ENCODE data around the gene RAB11A.

The RAB11A gene

DNA sequence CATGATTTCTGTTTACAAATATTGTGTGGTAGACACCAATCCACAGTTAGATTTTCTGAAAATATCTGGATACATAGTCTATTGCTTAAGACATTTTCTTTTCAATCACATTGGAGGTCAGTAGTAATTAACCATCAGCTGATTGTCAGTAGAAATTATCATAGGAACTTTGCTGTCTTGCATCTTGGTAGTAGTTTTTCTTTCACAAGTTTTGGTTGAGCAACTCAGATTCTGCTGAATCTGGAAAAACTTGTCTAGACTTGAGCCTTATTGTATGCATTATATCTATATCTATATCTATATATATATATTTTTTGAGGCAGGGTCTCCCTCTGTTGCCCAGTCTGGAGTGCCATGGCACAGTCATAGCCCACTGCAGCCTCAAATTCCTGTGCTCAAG is 4.0 kb downstream of the RAB11A start:
- Histone ChIP-seq H3K4me3 (ENCODE audit: low read length, poor library complexity, severe bottlenecking) (peak overlapping the region; percentile 89), H3K9me3 (ENCODE audit: insufficient read depth, low read depth, low read length) (no peaks in the 10 kb centered on the region), H3K27me3 (ENCODE audit: insufficient read depth, low read length, poor library complexity, severe bottlenecking) (no peaks in the 10 kb centered on the region), H3K4me1 (ENCODE audit: insufficient read depth, low read length, poor library complexity, severe bottlenecking) (peaks cover 29% of the 10 kb centered on the region), H3K9ac (ENCODE audit: low read depth, low read length, poor library complexity, severe bottlenecking) (no peak overlapping the region), H3K36me3 (ENCODE audit: insufficient read depth, low read length) (peaks cover 18% of the 10 kb centered on the region; the same call in 1 of the 2 replicates), H4K20me1 (ENCODE audit: insufficient read depth, low read length, poor library complexity, severe bottlenecking) (peaks cover 78% of the 10 kb centered on the region), H3K9me2 (replicated peaks; ENCODE audit: low read depth, low read length) (no peaks in the 10 kb centered on the region), H3F3A (ENCODE audit: low read depth) (no peaks in the 10 kb centered on the region), H2AFZ (ENCODE audit: low read length) (no peak overlapping the region), H3K79me2 (ENCODE audit: insufficient read depth, low read length) (peaks cover 88% of the 10 kb centered on the region), H3K4me2 (ENCODE audit: low read depth, low read length, poor library complexity, severe bottlenecking) (peak overlapping the region; percentile 98)
- no peak for TF ChIP-seq EZH2phosphoT487 (IDR thresholded peaks at IDR 0.05; ENCODE audit: borderline replicate concordance)
- TF ChIP-seq, protein P1, sequence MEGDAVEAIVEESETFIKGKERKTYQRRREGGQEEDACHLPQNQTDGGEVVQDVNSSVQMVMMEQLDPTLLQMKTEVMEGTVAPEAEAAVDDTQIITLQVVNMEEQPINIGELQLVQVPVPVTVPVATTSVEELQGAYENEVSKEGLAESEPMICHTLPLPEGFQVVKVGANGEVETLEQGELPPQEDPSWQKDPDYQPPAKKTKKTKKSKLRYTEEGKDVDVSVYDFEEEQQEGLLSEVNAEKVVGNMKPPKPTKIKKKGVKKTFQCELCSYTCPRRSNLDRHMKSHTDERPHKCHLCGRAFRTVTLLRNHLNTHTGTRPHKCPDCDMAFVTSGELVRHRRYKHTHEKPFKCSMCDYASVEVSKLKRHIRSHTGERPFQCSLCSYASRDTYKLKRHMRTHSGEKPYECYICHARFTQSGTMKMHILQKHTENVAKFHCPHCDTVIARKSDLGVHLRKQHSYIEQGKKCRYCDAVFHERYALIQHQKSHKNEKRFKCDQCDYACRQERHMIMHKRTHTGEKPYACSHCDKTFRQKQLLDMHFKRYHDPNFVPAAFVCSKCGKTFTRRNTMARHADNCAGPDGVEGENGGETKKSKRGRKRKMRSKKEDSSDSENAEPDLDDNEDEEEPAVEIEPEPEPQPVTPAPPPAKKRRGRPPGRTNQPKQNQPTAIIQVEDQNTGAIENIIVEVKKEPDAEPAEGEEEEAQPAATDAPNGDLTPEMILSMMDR (conservative IDR thresholded peaks at IDR 0.05; ENCODE audit: low read length), result no peak

DNA sequence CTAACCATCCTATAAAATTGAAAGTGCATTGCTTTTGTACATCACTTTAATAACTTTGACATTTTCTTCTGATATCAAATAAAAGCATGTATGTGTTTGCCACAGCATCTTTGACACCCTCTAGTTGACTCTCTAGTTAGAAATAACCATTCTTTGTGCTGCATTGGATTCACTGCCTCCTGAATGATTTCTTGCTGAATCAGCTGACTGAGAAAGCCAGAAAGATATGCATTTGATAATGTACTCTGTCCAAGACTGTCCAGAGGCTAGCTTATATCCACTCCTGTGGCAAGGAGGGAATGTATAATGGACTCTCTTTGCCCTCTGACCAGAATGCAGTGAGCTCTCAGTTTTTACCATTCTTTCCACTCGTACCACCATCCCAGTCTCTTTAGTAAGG is 6.2 kb downstream of the RAB11A start:
- no peak overlapping the region for H2AFZ ChIP-seq (ENCODE audit: low read length)
- H3K4me2 ChIP-seq (ENCODE audit: low read depth, low read length, poor library complexity, severe bottlenecking), result peak overlapping the region; percentile 54
- H3F3A ChIP-seq (ENCODE audit: low read depth), result no peaks in the 10 kb centered on the region
- no peak for TF ChIP-seq EZH2phosphoT487 (IDR thresholded peaks at IDR 0.05; ENCODE audit: borderline replicate concordance)
- TF ChIP-seq, protein P1 (conservative IDR thresholded peaks at IDR 0.05; ENCODE audit: low read length), result no peak
- no peaks in the 10 kb centered on the region for H3K9me3 ChIP-seq (ENCODE audit: insufficient read depth, low read depth, low read length)
- H3K27me3 ChIP-seq (ENCODE audit: insufficient read depth, low read length, poor library complexity, severe bottlenecking), result no peaks in the 10 kb centered on the region
- peaks cover 38% of the 10 kb centered on the region; the same call in 1 of the 2 replicates for H3K36me3 ChIP-seq (ENCODE audit: insufficient read depth, low read length)
- no peaks in the 10 kb centered on the region for H3K9me2 ChIP-seq (replicated peaks; ENCODE audit: low read depth, low read length)
- peak overlapping the region; percentile 19 for H3K9ac ChIP-seq (ENCODE audit: low read depth, low read length, poor library complexity, severe bottlenecking)
- H3K4me3 ChIP-seq (ENCODE audit: low read length, poor library complexity, severe bottlenecking), result peak overlapping the region; percentile 27
- peaks cover 24% of the 10 kb centered on the region for H3K4me1 ChIP-seq (ENCODE audit: insufficient read depth, low read length, poor library complexity, severe bottlenecking)
- H3K79me2 ChIP-seq (ENCODE audit: insufficient read depth, low read length), result peaks cover 95% of the 10 kb centered on the region
- H4K20me1 ChIP-seq (ENCODE audit: insufficient read depth, low read length, poor library complexity, severe bottlenecking), result peaks cover 87% of the 10 kb centered on the region

DNA sequence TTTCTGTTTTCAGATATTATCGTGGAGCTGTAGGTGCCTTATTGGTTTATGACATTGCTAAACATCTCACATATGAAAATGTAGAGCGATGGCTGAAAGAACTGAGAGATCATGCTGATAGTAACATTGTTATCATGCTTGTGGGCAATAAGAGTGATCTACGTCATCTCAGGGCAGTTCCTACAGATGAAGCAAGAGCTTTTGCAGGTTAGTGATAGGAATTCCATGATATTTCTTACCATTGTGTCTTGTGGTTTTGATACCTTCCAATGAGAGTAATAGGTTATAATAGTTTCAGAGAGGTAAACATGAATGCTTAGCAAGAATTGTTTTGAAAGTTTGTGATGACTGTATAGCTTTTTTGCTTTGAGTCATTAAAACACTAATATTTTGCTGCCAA is 8.5 kb downstream of the RAB11A start:
- Histone ChIP-seq H3K4me1 (ENCODE audit: insufficient read depth, low read length, poor library complexity, severe bottlenecking) (peaks cover 27% of the 10 kb centered on the region), H3K4me3 (ENCODE audit: low read length, poor library complexity, severe bottlenecking) (no peak overlapping the region), H3K4me2 (ENCODE audit: low read depth, low read length, poor library complexity, severe bottlenecking) (no peak overlapping the region), H3K79me2 (ENCODE audit: insufficient read depth, low read length) (peaks cover 90% of the 10 kb centered on the region), H3F3A (ENCODE audit: low read depth) (no peaks in the 10 kb centered on the region), H3K9me3 (ENCODE audit: insufficient read depth, low read depth, low read length) (no peaks in the 10 kb centered on the region), H3K27me3 (ENCODE audit: insufficient read depth, low read length, poor library complexity, severe bottlenecking) (no peaks in the 10 kb centered on the region), H3K36me3 (ENCODE audit: insufficient read depth, low read length) (peaks cover 51% of the 10 kb centered on the region), H4K20me1 (ENCODE audit: insufficient read depth, low read length, poor library complexity, severe bottlenecking) (peaks cover 75% of the 10 kb centered on the region), H3K9me2 (replicated peaks; ENCODE audit: low read depth, low read length) (no peaks in the 10 kb centered on the region), H3K9ac (ENCODE audit: low read depth, low read length, poor library complexity, severe bottlenecking) (no peak overlapping the region), H2AFZ (ENCODE audit: low read length) (no peak overlapping the region)
- no peak for TF ChIP-seq EZH2phosphoT487 (IDR thresholded peaks at IDR 0.05; ENCODE audit: borderline replicate concordance)
- TF ChIP-seq, protein P1 (conservative IDR thresholded peaks at IDR 0.05; ENCODE audit: low read length), result no peak
